ENCODE measurements around the gene HIC1. TPM values are rescaled to one million over a fixed set of nuclear protein-coding genes. Genes with fewer than 3 reads are reported as not detected.
A peak's percentile ranks its signal among the peaks of the same experiment; 100 is the strongest.

The HIC1 gene
- total RNA-seq, 2 donors from 2014 or later: 15.5 to 18.0 TPM

GRCh38 chr17:2023692-2024571, 31.0 kb upstream of the HIC1 start:
- Histone ChIP-seq H3K4me1 (peaks cover 0 to 43% of the 10 kb centered on the region in 2 donors), H3K27ac (peak overlapping the region in 1 of 2 donors; percentile 75), H3K4me3 (peak overlapping the region; percentile 43 to 69), H3K27me3 (no peaks in the 10 kb centered on the region), H3K9me3 (no peaks in the 10 kb centered on the region), H3K36me3 (no peaks in the 10 kb centered on the region)
- DNase-seq (ENCODE audit: low spot score): no peak
- TF ChIP-seq CTCF (IDR thresholded peaks at IDR 0.05): no peak

DNA sequence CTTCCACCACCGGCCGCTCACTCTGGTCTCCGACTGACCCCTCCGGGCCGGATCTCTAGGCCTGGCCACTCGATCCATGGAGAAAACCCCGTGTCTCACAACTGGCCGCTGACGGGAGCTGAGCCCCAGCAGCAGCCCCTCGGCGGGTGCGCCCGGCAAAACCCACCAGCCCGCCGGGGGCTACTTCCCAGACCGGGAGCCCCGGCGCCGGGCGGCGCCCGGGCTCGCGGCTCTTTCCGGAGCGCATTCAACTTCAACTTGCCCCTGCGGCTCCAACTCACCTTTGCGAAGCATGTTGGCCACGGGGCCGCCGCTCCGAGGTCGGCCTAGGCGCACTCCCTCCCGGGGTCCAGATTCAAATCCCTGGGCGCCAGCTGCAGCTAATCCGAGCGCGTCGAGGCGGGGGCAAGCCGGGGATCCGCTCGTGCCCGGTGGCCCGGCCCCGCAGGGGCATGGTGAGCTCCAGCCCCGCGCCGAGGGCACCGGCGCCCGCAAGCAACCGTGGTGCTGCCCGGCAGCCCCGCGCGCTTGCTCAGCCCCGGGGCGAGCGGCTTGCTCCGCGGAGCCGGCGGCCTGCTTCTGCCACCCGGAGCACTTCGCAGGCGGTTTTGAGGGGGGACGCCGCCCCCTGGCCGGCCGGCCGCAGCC, 30.2 kb upstream of the HIC1 start:
- no peaks in the 10 kb centered on the region for H3K27me3 ChIP-seq
- no peak for DNase-seq (ENCODE audit: low spot score)

GRCh38 chr17:2025220-2025621, 29.7 kb upstream of the HIC1 start, which contains the start of gene RTN4RL1:
TSS of gene RTN4RL1 (minus strand) at chr17:2025334. CDS start at chr17:2024865, 469 bp downstream.
- H3K27me3 ChIP-seq: no peaks in the 10 kb centered on the region

More for the DNA sequence above, 30.2 kb upstream of the HIC1 start:
- peaks cover 0 to 47% of the 10 kb centered on the region in 2 donors for H3K4me1 ChIP-seq
- H3K36me3 ChIP-seq: no peaks in the 10 kb centered on the region
- H3K9me3 ChIP-seq: no peaks in the 10 kb centered on the region
- peak overlapping the region in 1 of 2 donors; percentile 75 for H3K27ac ChIP-seq
- no peak for TF ChIP-seq CTCF (IDR thresholded peaks at IDR 0.05)
- H3K4me3 ChIP-seq: peak overlapping the region; percentile 43 to 69

DNA sequence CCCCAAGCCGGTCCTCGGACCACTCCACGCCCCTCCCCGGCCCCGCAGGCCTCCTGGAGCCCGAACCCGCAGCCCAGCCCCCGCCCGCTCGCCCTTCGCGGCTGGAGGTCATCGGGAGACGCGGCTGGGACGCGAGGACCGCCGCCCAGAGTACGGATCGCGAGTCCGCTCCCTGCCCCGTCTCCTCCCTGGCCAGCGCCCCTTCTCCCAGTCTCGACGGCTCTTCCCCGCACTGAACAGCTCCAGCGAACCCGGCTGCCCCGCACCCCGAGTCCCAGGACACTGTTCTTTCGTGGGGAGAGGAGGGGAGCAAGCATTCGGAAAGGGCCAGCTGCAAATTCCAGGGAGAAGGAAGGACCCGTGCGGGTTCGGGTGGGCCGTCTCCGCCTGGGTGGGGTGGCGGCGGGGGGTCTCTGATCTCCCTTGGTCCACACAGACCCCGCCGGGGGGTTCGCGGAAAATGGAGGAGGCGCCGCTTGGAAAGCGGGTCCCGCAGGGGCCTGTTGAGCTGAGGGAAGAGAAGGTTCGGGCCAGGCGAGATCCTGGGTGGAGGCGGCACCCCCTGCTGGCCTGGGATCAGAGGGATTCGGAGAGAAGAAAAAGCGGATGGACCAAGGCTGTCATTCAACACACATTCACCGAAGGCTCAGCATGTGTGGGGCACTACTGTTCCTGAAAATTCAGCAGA, 29.1 kb upstream of the HIC1 start:
- no peaks in the 10 kb centered on the region for H3K27me3 ChIP-seq
- H3K27ac ChIP-seq: peak overlapping the region; percentile 69 to 75
- peaks cover 0 to 50% of the 10 kb centered on the region in 2 donors for H3K4me1 ChIP-seq
- H3K4me3 ChIP-seq: peak overlapping the region; percentile 43 to 69
- TF ChIP-seq CTCF (IDR thresholded peaks at IDR 0.05): peak; percentile 47 to 82
- peak; percentile 78 for DNase-seq (ENCODE audit: low spot score)
- H3K9me3 ChIP-seq: no peaks in the 10 kb centered on the region
- H3K36me3 ChIP-seq: no peaks in the 10 kb centered on the region

More at GRCh38 chr17:2025220-2025621, 29.7 kb upstream of the HIC1 start, which contains the start of gene RTN4RL1:
- peak; percentile 65 for DNase-seq (ENCODE audit: low spot score)
- peak within 1 kb of the TSS; percentile 43 to 69 for H3K4me3 ChIP-seq
- no peak for TF ChIP-seq CTCF (IDR thresholded peaks at IDR 0.05)
- peak within 1 kb of the TSS; percentile 69 to 75 for H3K27ac ChIP-seq
- H3K9me3 ChIP-seq: no peaks in the 10 kb centered on the region
- no peaks in the 10 kb centered on the region for H3K36me3 ChIP-seq
- peaks cover 0 to 48% of the 10 kb centered on the region in 2 donors for H3K4me1 ChIP-seq

DNA sequence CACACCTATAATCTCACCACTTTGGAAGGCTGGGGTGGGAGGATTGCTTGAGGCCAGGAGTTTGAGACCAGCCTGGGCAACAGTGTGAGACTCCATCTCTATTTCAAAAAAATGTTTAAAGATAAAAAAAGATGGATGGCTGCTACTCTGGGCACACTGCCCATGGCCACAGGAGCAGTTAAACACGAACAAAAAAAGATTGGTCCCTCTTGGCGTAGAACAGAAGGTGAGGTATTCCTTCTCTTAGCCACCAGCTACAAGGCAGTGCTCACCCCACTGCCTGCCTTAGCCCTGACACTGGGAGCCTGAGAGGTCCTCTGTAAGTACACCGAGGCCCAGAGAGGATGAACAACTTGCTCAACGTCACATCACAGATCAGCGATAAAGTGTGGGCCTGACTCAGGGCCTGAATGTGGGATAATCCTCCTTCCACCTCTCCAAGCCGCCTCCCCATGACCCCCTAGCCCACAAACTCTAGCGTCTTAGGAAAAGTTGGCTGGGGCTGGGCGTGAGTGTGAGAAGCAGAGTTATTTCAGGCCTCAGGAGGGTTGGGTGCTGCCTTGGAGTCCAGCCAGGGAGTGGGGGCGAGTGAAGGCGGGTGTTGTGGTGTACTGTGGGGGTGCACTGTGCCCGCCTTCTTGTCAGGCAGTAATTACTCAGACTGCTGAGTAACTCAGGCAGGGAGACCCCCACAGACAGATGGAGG, 27.2 kb upstream of the HIC1 start:
- TF ChIP-seq CTCF (IDR thresholded peaks at IDR 0.05): no peak
- no peak overlapping the region for H3K4me3 ChIP-seq
- H3K36me3 ChIP-seq: no peaks in the 10 kb centered on the region
- peaks cover 0 to 60% of the 10 kb centered on the region in 2 donors for H3K4me1 ChIP-seq
- H3K9me3 ChIP-seq: no peaks in the 10 kb centered on the region
- no peak for DNase-seq (ENCODE audit: low spot score)
- H3K27me3 ChIP-seq: no peaks in the 10 kb centered on the region
- H3K27ac ChIP-seq: peak overlapping the region in 1 of 2 donors; percentile 39
